Epidermal melanocyte (primary cell): ENCODE data around the gene SLC1A2.

Experiments used
- DNase-seq: peaks from one replicate; pipeline ENCODE4 v3.0.0; 2011; ENCODE audit warnings: low spot score; ENCODE audit not compliant: insufficient read length

The SLC1A2 gene

DNA sequence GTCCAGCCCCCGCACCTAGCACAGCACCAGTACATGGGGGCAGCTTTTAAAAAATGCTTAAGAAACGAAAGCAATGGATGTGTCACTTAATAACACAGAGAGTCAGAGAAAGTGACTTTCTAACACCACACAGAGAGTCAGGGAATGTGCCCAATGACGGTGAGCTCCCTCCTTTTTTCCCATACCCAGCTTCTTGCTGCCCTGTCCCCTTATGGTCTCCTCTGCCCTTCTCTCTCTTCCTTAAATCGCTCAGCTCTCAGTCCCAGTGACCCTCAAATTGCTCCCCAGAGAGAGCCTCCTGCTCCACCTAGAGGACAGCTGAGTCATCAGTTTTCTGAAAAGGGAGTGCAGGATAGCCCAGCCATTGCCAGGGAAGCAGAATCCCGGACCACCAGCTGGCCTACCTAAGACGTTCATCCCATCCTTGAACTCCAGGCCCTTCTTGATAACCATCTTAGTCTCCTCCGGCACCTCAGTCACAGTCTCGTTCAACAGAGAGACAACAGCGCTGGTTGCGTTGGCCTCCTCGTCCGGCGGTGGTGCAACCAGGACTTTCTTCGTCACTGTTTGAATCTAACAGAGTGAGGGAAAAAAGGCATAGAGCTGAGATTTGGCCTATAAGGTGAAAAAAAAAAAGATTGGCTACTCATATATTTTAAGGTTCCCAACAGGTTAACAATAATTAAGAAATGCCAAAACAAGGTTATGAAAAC, 113.5 kb downstream of the SLC1A2 start:
- no peak for DNase-seq

DNA sequence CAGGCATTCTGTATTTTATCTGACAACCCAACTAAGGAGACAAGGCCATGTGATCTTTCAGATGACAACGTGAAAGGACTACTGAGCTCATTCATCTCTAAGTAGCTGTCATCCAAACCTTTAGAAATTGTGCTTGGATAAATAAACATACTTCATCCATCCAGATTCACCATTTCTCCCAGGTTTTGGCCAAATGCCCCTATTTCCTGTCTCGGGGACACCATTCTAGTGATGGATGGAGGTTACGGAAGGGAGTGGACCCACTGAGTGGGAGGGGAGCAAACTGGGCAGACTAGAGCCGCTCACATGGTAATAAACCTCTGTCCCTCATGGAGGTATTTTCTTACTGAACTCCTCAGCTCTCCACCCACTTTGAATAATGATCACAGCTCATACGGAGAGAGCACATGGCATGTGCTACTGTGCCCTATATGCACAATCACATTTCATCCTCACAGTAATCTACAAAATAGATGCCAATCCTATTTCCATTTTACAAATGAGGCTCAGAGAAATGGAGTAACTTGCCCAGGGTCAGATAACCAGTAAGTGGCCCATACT, 114.4 kb downstream of the SLC1A2 start:
- no peak for DNase-seq

DNA sequence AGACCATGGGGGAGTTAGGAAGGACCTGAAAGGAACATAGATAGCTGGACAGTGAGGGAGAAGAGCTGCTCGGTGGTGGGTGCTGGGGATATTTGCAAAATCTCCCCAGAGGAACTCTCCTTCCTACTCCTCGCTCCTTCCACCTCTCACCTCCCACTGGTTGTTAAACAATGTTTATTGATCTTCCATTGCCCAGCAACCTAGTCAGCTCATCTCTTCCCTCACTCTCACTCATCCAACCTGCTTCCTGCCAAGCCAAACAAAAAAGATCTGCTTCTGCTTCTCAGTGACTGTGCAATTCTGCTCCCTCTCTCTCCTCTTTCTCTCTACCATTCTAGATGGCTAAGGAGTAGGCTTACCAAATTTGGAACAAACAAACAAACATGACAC, 115.0 kb downstream of the SLC1A2 start:
- DNase-seq = no peak

GRCh38 chr11:35303596-35304385, 115.6 kb downstream of the SLC1A2 start:
- DNase-seq = no peak

GRCh38 chr11:35302398-35302797, 117.0 kb downstream of the SLC1A2 start:
- no peak for DNase-seq

DNA sequence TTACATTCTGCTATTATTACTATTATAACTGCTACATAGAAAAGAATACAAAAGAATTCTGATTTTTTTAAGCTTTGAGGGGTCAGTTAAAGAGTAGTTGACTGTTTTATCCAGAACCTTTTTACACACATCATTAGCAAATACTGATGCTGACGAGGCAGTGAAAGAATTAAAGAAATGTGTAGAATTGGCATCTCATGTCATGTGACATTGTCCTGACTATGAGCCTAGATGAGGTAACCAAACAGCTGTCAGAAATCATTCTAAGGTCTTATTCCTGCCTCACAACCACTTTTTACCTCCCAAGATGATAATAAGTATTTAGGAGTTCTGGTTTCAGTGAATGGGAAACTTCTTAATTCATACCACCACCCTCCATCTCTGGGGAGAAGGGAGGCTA, 121.0 kb downstream of the SLC1A2 start:
- DNase-seq = no peak

DNA sequence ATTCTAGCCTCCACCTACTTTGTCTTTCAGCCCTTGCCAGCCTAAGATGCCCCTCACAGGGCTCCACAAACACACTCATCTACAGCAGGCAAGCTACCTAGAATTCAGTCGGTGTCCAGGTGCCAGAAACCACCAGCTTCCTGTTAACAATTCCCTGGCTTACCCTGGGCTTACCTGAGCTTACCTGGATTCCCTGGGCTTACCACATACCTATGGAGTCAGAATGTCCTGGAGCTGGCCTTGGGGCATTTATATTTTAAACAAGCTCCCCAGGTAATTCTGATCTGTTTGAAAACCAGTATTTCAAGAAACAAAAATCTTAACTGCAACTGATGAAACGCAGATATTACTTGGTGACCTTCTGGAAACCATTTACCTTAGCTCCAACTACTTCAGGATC, 123.6 kb downstream of the SLC1A2 start:
- DNase-seq = no peak

GRCh38 chr11:35293699-35294098, 125.7 kb downstream of the SLC1A2 start:
- DNase-seq = no peak

GRCh38 chr11:35293035-35293434, 126.3 kb downstream of the SLC1A2 start:
- no peak for DNase-seq

- DNase-seq = no peak
Observed at GRCh38 chr11:35292279-35292678, 127.1 kb downstream of the SLC1A2 start.

DNA sequence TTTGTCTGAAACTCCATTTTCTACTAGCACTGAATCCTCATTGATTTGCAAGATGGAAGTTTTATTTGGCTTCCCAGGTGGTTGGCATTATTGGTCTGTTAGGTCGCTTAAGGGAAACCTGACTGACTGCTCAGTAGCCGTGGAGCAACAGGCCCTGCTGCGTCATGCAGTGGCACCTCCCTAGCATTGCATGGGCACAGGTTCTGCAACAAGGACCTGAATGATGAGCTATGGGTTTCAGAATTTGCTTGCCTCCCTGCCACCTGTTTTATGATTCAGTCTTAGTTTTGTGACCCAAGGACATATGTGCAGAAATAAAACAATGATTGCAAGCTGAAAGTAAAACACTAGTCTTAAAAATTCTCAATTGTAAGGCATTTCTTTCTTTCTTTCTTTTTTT, 128.5 kb downstream of the SLC1A2 start:
- no peak for DNase-seq

- DNase-seq = no peak
Observed at GRCh38 chr11:35289821-35290220, 129.5 kb downstream of the SLC1A2 start.

DNA sequence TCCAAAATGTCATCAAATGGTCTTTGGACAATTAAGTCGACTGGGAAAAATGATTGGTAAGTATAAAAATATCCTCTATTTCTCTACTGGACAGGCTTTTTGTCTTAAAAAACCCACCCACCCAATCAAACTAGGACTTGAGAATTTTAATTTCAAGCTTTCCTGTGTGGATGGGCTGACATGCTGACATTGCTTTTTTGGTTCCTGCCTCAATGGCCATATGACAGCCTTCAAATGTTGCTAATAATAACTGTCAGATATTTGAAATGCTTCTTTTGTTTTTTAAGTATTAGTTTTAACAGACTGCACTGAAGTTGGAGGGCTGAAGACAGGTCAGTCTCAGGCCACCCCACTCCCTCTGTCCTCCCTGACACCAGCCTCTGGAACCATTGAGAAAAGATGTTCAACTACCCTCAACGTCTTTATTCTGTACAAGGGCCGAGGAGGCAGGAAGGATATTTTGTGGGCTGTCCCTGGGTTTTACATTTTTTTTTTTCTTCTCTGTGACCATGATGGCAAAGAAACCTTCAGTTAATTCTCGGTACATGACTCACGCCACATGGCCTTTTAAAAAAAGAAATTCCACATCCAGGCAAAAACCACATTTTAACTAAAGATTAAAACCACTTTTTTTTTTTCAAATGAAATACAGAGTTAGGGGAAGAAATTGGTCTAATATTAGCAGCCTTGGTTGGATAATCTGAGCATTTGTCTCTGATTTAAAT, 130.4 kb downstream of the SLC1A2 start:
- peak; percentile 36 for DNase-seq

DNA sequence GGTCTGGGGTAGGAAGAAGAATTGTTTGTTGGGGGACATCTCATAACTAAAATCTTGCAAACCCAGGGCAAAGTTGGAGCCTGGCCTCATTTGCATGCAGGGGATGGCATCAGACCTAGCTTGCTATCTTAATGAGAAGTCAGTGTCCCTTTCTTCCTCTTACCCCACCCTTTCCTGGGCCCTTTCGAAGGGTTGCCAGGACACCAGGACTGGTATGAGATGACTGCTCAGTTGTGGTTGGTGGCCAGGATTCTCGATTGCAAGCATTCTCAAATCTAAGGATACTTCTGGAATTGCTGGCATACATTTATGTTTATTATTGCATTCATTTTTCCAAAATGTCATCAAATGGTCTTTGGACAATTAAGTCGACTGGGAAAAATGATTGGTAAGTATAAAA, 131.0 kb downstream of the SLC1A2 start:
- DNase-seq = no peak

DNA sequence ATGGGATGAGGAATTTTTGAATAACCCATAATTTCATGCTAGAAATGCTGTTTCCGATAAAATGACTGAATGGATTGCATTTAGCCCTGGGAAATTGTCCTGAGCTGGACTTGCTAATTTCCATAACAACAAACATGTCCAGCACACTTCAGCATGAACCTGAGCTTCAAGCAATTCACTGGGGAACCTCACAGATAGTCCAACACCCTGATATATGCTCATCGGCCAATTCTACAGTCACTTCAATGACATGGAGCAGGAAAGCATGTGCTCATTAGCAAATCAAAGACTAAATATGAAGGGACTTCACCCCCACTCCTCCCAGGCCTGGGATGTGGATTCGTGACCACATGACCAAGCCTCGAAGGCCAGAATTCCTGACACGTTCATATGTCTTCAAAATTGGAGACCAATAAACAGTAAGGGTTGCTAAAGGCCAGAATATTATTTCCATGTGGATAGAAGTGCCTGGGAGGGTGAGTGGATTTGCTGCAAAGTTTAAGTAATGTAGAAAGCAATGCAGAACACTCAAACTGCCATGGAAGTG, 131.9 kb downstream of the SLC1A2 start:
- no peak for DNase-seq

GRCh38 chr11:35286126-35286525, 133.2 kb downstream of the SLC1A2 start:
- no peak for DNase-seq

DNA sequence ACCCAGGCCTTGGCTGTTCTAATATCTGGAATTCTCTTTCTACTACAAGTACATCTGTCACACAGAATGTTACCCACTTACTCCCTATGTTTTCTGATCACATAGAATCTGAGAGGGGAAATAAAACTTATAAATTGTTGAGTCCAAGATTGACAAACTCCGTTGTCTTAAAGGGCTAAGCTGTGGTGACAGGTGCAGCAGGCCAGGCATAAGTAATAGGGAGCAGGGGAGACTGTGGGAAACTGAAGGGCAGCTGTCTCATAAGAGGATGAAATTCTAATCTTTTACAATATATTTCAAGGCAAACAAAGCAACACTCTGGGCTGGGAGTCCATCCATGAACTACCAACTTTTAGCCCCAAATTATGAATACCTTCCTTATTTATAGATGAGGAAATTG, 133.9 kb downstream of the SLC1A2 start:
- DNase-seq = no peak

- no peak for DNase-seq
Observed at GRCh38 chr11:35282221-35282882, 137.0 kb downstream of the SLC1A2 start.

GRCh38 chr11:35281169-35281688, 138.1 kb downstream of the SLC1A2 start:
- no peak for DNase-seq

DNA sequence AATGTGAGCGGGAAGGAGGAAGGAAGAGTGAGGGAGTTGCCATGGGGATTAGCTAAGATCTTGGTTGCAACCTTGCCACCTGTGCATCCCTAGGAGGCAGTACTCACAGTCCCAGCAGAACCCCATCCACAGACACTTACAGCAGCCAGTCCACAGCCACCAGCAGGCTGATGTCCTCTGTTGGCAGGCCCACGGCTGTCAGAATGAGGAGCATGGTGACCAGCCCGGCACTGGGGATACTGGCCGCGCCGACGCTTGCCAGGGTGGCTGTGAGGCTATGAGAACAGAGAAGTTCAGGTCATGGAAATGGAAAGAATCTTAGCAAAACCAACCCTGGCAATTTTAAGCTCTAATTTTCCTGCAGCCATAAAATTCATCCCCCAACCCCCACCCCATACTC, 138.6 kb downstream of the SLC1A2 start:
- no peak for DNase-seq

DNA sequence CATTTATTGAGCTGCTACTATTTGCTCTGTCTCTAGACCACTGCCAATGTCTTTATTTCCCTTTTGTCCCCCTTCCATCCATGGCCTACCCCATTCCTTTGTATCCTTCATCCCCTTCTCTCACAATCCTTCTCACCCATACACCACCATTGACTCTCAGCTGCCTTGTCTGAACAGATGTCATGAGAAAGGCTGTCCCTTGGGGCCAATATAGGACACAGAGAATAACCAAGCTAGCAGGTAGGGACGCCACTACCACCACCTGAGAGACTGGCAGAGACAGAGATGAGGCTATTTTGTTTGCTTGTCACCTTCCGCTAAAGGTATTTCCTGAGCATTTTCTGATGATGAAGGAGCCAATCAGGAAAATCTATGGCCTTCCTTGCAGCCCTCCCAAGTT, 141.5 kb downstream of the SLC1A2 start:
- DNase-seq = no peak
